HepG2 (cell line): Measurements from ENCODE around the gene COG1. TPM values are rescaled to one million over a fixed set of nuclear protein-coding genes. Genes with fewer than 3 reads are reported as not detected.
A peak's percentile ranks its signal among the peaks of the same experiment; 100 is the strongest.

Source experiments
- HNRNPL ChIP-seq: fragments of 200-400 bp; formaldehyde crosslinking; IDR thresholded peaks from 2 replicates; pipeline ENCODE4 v1.6.1; 2017; ENCODE audit warnings: mild to moderate bottlenecking, low read depth, low read length
- HOXA5 ChIP-seq: sonication (generic); formaldehyde crosslinking; IDR thresholded peaks from 2 replicates; pipeline ENCODE4 v1.4.0; 2020; ENCODE audit warnings: missing genetic modification reagents
- MBNL3 ChIP-seq: fragments of 250-450 bp; sonication (Bioruptor Pico); conservative IDR thresholded peaks from 2 replicates; pipeline ENCODE4 v1.8.0; 2022; ENCODE audit warnings: mild to moderate bottlenecking, inconsistent platforms
- MIER2 ChIP-seq: IDR thresholded peaks from 2 replicates; pipeline ENCODE4 v1.6.1; 2016; ENCODE audit warnings: missing biosample characterization, missing genetic modification reagents
- MTA3 ChIP-seq: sonication (generic); formaldehyde crosslinking; IDR thresholded peaks from 2 replicates; pipeline ENCODE4 v1.4.0; 2020; ENCODE audit warnings: missing genetic modification reagents
- MXI1 ChIP-seq: IDR thresholded peaks from 3 replicates; pipeline ENCODE4 v1.6.1; 2012; ENCODE audit warnings: low read depth, low read length, inconsistent platforms, borderline replicate concordance
- NFKB2 ChIP-seq: sonication (generic); formaldehyde crosslinking; IDR thresholded peaks from 2 replicates; pipeline ENCODE4 v1.4.0; 2020; ENCODE audit warnings: missing genetic modification reagents, borderline replicate concordance
- NR2F1 ChIP-seq, 2 experiments: fragments of 450-650 bp in 1 of 2; formaldehyde crosslinking in 1 of 2; IDR thresholded peaks; 2 replicates each; pipeline versions ENCODE4 v1.5.0 to v1.6.1; 2016 to 2020; ENCODE audit warnings: mild to moderate bottlenecking in 1 of 2, missing compliant biosample characterization in 1 of 2, missing genetic modification reagents in 1 of 2, moderate library complexity in 1 of 2
- PAXIP1 ChIP-seq: sonication (generic); formaldehyde crosslinking; conservative IDR thresholded peaks from 2 replicates; pipeline ENCODE4 v1.4.0; 2020; ENCODE audit warnings: mild to moderate bottlenecking, missing genetic modification reagents, moderate library complexity
- SMC3 ChIP-seq: IDR thresholded peaks from 2 replicates; pipeline ENCODE4 v1.6.1; 2011; ENCODE audit warnings: low read length, improper control_type of control experiment
- SUZ12 ChIP-seq: fragments of 150-350 bp; IDR thresholded peaks from 2 replicates; pipeline ENCODE4 v1.6.1; 2014; ENCODE audit warnings: low read depth, low read length
- TOPORS ChIP-seq: sonication (generic); formaldehyde crosslinking; IDR thresholded peaks from 2 replicates; pipeline ENCODE4 v1.8.0; 2023; ENCODE audit warnings: mild to moderate bottlenecking, missing genetic modification reagents
- ZFP1 ChIP-seq: IDR thresholded peaks from 2 replicates; pipeline ENCODE4 v1.6.1; 2016
- ZFP36L2 ChIP-seq: sonication (generic); formaldehyde crosslinking; IDR thresholded peaks from 2 replicates; pipeline ENCODE4 v1.4.0; 2020; ENCODE audit warnings: missing genetic modification reagents
- ZFP91 ChIP-seq: sonication (generic); formaldehyde crosslinking; IDR thresholded peaks from 2 replicates; pipeline ENCODE4 v1.9.0; 2022; ENCODE audit warnings: missing genetic modification reagents, mild to moderate bottlenecking, borderline replicate concordance
- ZNF264 ChIP-seq: sonication (generic); formaldehyde crosslinking; IDR thresholded peaks from 2 replicates; pipeline ENCODE4 v1.4.0; 2020; ENCODE audit warnings: missing genetic modification reagents
- ZNF292 ChIP-seq: sonication (generic); formaldehyde crosslinking; IDR thresholded peaks from 2 replicates; pipeline ENCODE4 v1.8.1; 2022; ENCODE audit warnings: mild to moderate bottlenecking, low read depth, missing genetic modification reagents, borderline replicate concordance
- ZNF33A ChIP-seq: sonication (generic); formaldehyde crosslinking; IDR thresholded peaks from 2 replicates; pipeline ENCODE4 v1.5.1; 2020; ENCODE audit warnings: missing genetic modification reagents, mild to moderate bottlenecking, moderate library complexity, borderline replicate concordance
- ZNF550 ChIP-seq: sonication (generic); formaldehyde crosslinking; IDR thresholded peaks from 2 replicates; pipeline ENCODE4 v1.4.0; 2020; ENCODE audit warnings: mild to moderate bottlenecking, missing genetic modification reagents, borderline replicate concordance
- ZNF605 ChIP-seq: sonication (generic); formaldehyde crosslinking; IDR thresholded peaks from 2 replicates; pipeline ENCODE4 v1.8.0; 2022; ENCODE audit warnings: mild to moderate bottlenecking, missing genetic modification reagents
- polyA plus RNA-seq, 8 experiments: library from polyadenylated mRNA; depleted of rRNA in 3 of 8; stranded (reverse) in 7 of 8; unstranded in 1 of 8; fragments of >200 nt; fragmentation: Illumina TruSeq in 4 of 8; extraction: Trizol in 4 of 8; gene quantifications; 2 replicates each; pipeline versions ENCODE4 v1.2.1 to v1.2.3, GENCODE V29; 2011 to 2016; ENCODE audit warnings: low read depth in 4 of 8, missing spikeins in 1 of 8, mixed read lengths in 1 of 8; ENCODE audit not compliant: insufficient read depth in 1 of 8
- total RNA-seq, 5 experiments: library from RNA; depleted of rRNA; stranded (reverse); fragments of >200 nt; fragmentation: Illumina TruSeq; extraction: Trizol; gene quantifications; 2 replicates each; pipeline ENCODE4 v1.2.3, GENCODE V29; 2016; ENCODE audit warnings: low read depth in 1 of 5
- TF ChIP-seq, protein P1 (sequence below): sonication (generic); formaldehyde crosslinking; IDR thresholded peaks from 2 replicates; pipeline ENCODE4 v1.5.1; 2020; ENCODE audit warnings: mild to moderate bottlenecking, missing genetic modification reagents, moderate library complexity

Gene COG1
- total and polyA plus RNA-seq, 2 of the 13 experiments (the other 11 are each of a cell fraction or from before 2014, with no cell fraction given), result 36.6 to 39.7 TPM

- TF ChIP-seq PAXIP1 (no peak; the same call in 1 of the 2 replicates), ZNF550 (CRISPR knock-in tag) (peak; percentile 60; the same call in 1 of the 2 replicates), NR2F1 (CRISPR knock-in tag; IDR thresholded peaks at IDR 0.05) (no peak), ZNF605 (0 out of 2 replicates have a peak, but pooled peaks have one; percentile 52), SUZ12 (no peak), ZNF292 (no peak), NFKB2 (CRISPR knock-in tag) (no peak), ZFP91 (CRISPR knock-in tag) (0 out of 2 replicates have a peak, but pooled peaks have one; percentile 48), SMC3 (no peak), ZNF33A (CRISPR knock-in tag) (no peak), HNRNPL (no peak), MBNL3 (CRISPR knock-in tag) (no peak), MTA3 (CRISPR knock-in tag) (no peak), MXI1 (no peak), ZNF264 (CRISPR knock-in tag) (no peak), HOXA5 (CRISPR knock-in tag) (no peak), ZFP36L2 (CRISPR knock-in tag) (no peak), ZFP1 (CRISPR knock-in tag) (no peak), MIER2 (no peak), TOPORS (CRISPR knock-in tag) (no peak)
- TF ChIP-seq, protein P1, sequence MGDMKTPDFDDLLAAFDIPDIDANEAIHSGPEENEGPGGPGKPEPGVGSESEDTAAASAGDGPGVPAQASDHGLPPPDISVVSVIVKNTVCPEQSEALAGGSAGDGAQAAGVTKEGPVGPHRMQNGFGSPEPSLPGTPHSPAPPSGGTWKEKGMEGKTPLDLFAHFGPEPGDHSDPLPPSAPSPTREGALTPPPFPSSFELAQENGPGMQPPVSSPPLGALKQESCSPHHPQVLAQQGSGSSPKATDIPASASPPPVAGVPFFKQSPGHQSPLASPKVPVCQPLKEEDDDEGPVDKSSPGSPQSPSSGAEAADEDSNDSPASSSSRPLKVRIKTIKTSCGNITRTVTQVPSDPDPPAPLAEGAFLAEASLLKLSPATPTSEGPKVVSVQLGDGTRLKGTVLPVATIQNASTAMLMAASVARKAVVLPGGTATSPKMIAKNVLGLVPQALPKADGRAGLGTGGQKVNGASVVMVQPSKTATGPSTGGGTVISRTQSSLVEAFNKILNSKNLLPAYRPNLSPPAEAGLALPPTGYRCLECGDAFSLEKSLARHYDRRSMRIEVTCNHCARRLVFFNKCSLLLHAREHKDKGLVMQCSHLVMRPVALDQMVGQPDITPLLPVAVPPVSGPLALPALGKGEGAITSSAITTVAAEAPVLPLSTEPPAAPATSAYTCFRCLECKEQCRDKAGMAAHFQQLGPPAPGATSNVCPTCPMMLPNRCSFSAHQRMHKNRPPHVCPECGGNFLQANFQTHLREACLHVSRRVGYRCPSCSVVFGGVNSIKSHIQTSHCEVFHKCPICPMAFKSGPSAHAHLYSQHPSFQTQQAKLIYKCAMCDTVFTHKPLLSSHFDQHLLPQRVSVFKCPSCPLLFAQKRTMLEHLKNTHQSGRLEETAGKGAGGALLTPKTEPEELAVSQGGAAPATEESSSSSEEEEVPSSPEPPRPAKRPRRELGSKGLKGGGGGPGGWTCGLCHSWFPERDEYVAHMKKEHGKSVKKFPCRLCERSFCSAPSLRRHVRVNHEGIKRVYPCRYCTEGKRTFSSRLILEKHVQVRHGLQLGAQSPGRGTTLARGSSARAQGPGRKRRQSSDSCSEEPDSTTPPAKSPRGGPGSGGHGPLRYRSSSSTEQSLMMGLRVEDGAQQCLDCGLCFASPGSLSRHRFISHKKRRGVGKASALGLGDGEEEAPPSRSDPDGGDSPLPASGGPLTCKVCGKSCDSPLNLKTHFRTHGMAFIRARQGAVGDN, result no peak; the same call in 1 of the 2 replicates
These were observed 39.9 kb downstream of the COG1 start (continued) for GRCh38 chr17:73232587-73233373.
